ENCODE results near the gene RAP1GDS1.

Gene RAP1GDS1

DNA sequence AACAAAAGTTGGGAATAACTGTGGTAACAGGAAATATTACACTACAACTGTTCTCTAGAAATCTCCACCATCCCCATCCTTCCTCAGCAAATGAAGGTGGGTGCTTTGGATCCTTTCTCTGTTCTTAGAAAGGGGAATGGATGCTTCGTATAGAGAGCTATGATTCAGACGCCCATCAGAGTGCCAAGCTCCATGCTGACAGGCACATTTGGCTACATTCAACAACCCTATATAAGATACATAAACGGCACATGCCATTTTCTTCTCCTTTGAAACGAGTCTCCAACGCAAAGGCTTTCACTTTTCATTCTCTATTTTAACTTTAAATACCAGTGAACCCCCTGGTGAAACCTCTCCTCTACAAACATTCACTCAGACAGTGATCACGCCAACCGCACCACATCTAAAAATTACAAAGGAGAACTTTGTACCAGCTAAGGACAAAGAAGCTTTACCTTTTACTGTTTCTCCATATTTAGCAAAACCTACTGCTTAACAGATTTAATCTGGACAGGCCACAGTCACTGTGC is 224.7 kb downstream of the RAP1GDS1 start:
- DNase-seq = no peak

DNA sequence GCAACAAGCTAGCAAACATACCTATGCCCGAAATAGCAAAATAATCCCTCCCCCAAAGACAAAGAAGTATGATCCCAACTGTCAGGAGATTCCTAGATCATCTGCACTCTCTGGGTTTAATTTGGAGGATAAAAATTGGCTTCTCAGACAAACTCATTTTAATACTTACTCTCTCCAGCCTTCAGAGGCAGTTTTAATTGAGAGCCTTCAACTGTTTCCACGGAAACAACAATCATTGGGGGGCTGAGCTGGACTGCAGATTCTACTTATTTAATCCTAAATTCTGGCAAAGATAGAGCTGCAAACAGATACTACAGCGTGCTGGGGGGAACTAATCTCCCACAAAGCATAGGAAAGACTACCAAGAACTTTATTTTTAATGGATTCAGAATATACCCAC is 229.1 kb downstream of the RAP1GDS1 start:
- no peak for DNase-seq

DNA sequence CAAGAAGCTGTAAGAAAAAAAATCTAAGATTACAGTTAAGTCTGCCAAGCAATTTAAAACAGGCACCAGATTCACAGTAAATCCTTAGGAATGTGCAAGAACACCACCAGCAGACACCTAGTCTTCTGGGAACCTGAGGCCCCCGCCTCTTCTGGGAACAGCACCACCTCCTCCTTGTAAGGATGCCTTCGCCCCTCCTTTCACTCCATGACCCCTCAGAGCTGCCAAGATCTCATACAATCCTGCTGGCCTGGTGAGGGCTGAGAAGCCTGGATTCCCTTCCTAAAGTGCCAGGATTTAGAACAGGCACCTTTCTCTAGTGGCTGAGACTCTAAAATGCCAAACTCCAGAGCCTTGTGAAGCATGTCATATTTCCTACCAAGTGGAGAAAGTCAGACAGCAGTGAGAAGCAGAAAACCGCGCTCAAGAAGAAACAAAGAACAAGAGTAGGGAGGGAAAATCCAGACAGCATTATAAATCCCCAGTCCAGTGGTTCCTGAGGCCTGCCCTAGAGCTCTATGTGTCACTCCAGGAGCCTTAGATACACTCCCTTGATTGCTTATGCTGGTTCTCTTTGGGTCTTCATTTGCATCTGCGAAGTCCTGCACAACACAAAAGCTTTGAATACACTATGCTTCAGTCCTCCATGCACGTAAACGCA is 230.8 kb downstream of the RAP1GDS1 start:
- DNase-seq = no peak

DNA sequence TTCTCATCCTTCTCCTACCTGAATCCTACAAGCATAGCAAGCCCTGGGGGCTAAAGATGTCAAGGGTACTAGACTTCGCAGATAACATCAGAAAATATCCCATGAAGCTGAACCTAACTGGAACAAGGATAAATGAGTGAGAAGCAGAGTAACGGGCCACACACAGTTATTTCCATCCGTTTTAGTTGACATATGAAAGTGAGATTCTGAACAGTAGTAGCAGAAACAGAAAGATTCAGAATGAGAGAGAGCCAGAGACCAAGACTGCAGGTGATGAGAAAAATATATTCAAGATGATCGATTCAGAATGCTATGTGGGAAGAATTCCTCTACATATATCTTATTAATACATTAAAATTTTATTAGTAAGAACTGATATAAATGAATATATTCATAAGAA is 232.1 kb downstream of the RAP1GDS1 start:
- DNase-seq = no peak

All from CD4-positive, alpha-beta T cell treated with Interleukin-4 for 1 hour (primary cell).